ENCODE data around the gene RPTOR.

Gene RPTOR

GRCh38 chr17:80907281-80907680, 362.6 kb downstream of the RPTOR start:
- Mint-ChIP-seq H3K4me1 (peaks cover 48% of the 10 kb centered on the region), H3K27ac (peak overlapping the region; percentile 31), H3K36me3 (peaks cover 56% of the 10 kb centered on the region), H3K27me3 (no peaks in the 10 kb centered on the region), H3K4me3 (no peak overlapping the region), H3K9me3 (peaks cover 3% of the 10 kb centered on the region)
- no peak for ATAC-seq

GRCh38 chr17:80908211-80908610, 363.6 kb downstream of the RPTOR start:
- ATAC-seq: no peak
- H3K36me3 Mint-ChIP-seq: peaks cover 49% of the 10 kb centered on the region
- H3K4me3 Mint-ChIP-seq: no peak overlapping the region
- peaks cover 3% of the 10 kb centered on the region for H3K9me3 Mint-ChIP-seq
- peak overlapping the region; percentile 31 for H3K27ac Mint-ChIP-seq
- H3K4me1 Mint-ChIP-seq: peaks cover 54% of the 10 kb centered on the region
- H3K27me3 Mint-ChIP-seq: no peaks in the 10 kb centered on the region

DNA sequence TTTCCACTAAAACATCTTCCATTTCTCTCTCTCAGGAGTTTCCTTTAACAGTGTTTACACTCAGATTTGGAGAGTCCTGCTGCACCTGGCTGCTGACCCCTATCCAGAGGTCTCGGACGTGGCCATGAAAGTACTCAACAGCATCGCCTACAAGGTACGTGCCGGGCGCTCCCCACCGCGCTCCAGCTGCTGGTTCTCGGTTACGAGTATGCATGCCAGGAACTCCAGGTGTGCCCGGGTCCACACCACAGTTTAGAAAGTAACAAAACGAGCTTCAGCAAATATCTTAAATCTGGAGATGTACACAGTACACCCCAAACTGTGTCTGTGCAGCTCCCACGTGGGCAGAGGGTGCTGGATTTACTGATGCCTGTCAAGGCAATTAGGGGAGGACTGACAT, 364.1 kb downstream of the RPTOR start:
- ATAC-seq: no peak
- no peak overlapping the region for H3K4me3 Mint-ChIP-seq
- peaks cover 53% of the 10 kb centered on the region for H3K36me3 Mint-ChIP-seq
- H3K9me3 Mint-ChIP-seq: peaks cover 3% of the 10 kb centered on the region
- peak overlapping the region; percentile 85 for H3K27ac Mint-ChIP-seq
- peaks cover 58% of the 10 kb centered on the region for H3K4me1 Mint-ChIP-seq
- no peaks in the 10 kb centered on the region for H3K27me3 Mint-ChIP-seq

GRCh38 chr17:80909635-80910034, 365.0 kb downstream of the RPTOR start:
- peak overlapping the region; percentile 85 for H3K27ac Mint-ChIP-seq
- peaks cover 3% of the 10 kb centered on the region for H3K9me3 Mint-ChIP-seq
- peaks cover 65% of the 10 kb centered on the region for H3K4me1 Mint-ChIP-seq
- peak overlapping the region; percentile 84 for H3K4me3 Mint-ChIP-seq
- ATAC-seq: no peak
- H3K27me3 Mint-ChIP-seq: no peaks in the 10 kb centered on the region
- peaks cover 56% of the 10 kb centered on the region for H3K36me3 Mint-ChIP-seq

- Mint-ChIP-seq H3K9me3 (peaks cover 3% of the 10 kb centered on the region), H3K4me3 (peak overlapping the region; percentile 84)
- ATAC-seq: no peak
Observed at GRCh38 chr17:80910043-80910442, 365.4 kb downstream of the RPTOR start.

DNA sequence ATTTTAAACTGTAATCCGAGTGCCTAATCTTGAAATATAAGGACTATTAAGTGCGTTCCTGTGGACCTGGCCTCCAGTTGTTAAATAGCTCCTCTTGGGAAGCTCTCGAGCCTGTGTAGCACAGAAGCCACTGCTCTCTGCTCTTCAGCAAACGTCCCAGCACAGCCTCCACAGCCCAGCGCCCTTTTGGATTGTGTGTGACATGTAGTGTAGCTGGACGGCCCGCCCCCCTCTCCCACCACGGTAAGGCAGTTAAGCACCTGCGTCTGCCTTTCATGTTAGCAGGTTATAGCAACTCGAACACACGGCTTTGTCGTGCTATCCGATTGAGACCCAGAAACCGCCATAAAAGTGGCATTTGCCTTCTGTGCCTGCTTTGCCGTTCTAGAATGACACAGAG, 367.8 kb downstream of the RPTOR start:
- Mint-ChIP-seq H3K36me3 (peaks cover 50% of the 10 kb centered on the region), H3K4me1 (peaks cover 64% of the 10 kb centered on the region), H3K4me3 (no peak overlapping the region), H3K27me3 (no peaks in the 10 kb centered on the region), H3K27ac (peak overlapping the region; percentile 85), H3K9me3 (peaks cover 3% of the 10 kb centered on the region)
- no peak for ATAC-seq

More at GRCh38 chr17:80910043-80910442, 365.4 kb downstream of the RPTOR start:
- Mint-ChIP-seq H3K27me3 (no peaks in the 10 kb centered on the region), H3K36me3 (peaks cover 52% of the 10 kb centered on the region), H3K27ac (peak overlapping the region; percentile 85), H3K4me1 (peaks cover 65% of the 10 kb centered on the region)

GRCh38 chr17:80913928-80914821, 369.5 kb downstream of the RPTOR start:
- H3K27me3 Mint-ChIP-seq: no peaks in the 10 kb centered on the region
- peak overlapping the region; percentile 85 for H3K27ac Mint-ChIP-seq
- peaks cover 51% of the 10 kb centered on the region for H3K4me1 Mint-ChIP-seq
- H3K9me3 Mint-ChIP-seq: peaks cover 3% of the 10 kb centered on the region
- no peak for ATAC-seq
- peaks cover 47% of the 10 kb centered on the region for H3K36me3 Mint-ChIP-seq
- peak overlapping the region; percentile 26 for H3K4me3 Mint-ChIP-seq

GRCh38 chr17:80916246-80916645, 371.6 kb downstream of the RPTOR start:
- no peak overlapping the region for H3K4me3 Mint-ChIP-seq
- H3K9me3 Mint-ChIP-seq: no peaks in the 10 kb centered on the region
- ATAC-seq: no peak
- no peak overlapping the region for H3K27ac Mint-ChIP-seq
- peaks cover 30% of the 10 kb centered on the region for H3K4me1 Mint-ChIP-seq
- peaks cover 34% of the 10 kb centered on the region for H3K36me3 Mint-ChIP-seq
- H3K27me3 Mint-ChIP-seq: no peaks in the 10 kb centered on the region

DNA sequence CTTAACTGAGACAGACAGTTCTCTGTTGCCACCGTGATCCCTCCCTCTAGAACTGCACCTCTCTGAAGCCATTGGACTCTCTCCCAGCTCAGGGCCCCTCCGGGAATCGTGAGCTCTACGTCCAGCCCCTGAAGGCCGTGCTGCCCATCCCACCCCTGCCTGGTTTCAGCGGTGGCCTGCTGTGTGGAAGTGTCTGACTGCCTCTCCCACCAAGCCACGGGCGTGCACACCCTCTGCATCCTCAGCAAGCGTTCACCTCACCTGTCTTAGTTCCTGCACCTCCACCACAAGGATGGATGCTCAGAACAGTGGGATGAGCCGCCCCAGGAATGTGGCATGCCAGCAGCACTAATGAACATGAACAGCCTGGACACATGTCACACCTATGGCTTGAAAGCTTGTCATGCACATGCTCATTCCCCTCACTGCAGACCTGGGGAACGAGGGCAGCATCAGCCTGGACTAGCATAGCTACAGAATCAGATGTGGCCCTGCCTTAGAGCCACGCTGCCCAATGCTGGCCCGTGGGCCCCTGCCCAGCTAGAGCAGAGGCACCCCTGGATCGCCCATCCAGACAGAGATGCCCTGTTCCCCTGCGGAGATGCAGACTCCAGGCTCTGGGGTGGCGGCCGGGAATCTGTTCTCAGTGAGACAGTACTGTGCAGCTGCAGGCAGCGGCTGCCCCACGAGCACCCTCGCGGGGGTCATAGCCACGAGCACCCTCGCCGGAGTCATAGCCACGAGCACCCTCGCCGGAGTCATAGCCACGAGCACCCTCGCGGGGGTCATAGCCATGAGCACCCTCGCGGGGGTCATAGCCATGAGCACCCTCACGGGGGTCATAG, 373.3 kb downstream of the RPTOR start:
- no peaks in the 10 kb centered on the region for H3K27me3 Mint-ChIP-seq
- H3K4me1 Mint-ChIP-seq: peaks cover 13% of the 10 kb centered on the region
- H3K27ac Mint-ChIP-seq: no peak overlapping the region
- ATAC-seq: no peak
- H3K9me3 Mint-ChIP-seq: no peaks in the 10 kb centered on the region
- no peak overlapping the region for H3K4me3 Mint-ChIP-seq
- peaks cover 38% of the 10 kb centered on the region for H3K36me3 Mint-ChIP-seq

GRCh38 chr17:80918731-80919130, 374.1 kb downstream of the RPTOR start:
- Mint-ChIP-seq H3K27me3 (no peaks in the 10 kb centered on the region), H3K36me3 (peaks cover 38% of the 10 kb centered on the region), H3K4me3 (no peak overlapping the region), H3K27ac (no peak overlapping the region), H3K4me1 (peaks cover 8% of the 10 kb centered on the region), H3K9me3 (no peaks in the 10 kb centered on the region)
- ATAC-seq: no peak

- Mint-ChIP-seq H3K4me1 (no peaks in the 10 kb centered on the region), H3K4me3 (no peak overlapping the region), H3K36me3 (peaks cover 32% of the 10 kb centered on the region), H3K9me3 (no peaks in the 10 kb centered on the region), H3K27me3 (no peaks in the 10 kb centered on the region), H3K27ac (no peak overlapping the region)
- no peak for ATAC-seq
Observed at GRCh38 chr17:80919331-80920311, 375.0 kb downstream of the RPTOR start.

- ATAC-seq: no peak
- H3K27ac Mint-ChIP-seq: no peak overlapping the region
- H3K27me3 Mint-ChIP-seq: no peaks in the 10 kb centered on the region
- H3K4me3 Mint-ChIP-seq: no peak overlapping the region
- peaks cover 37% of the 10 kb centered on the region for H3K36me3 Mint-ChIP-seq
- H3K4me1 Mint-ChIP-seq: no peaks in the 10 kb centered on the region
- H3K9me3 Mint-ChIP-seq: no peaks in the 10 kb centered on the region
Observed at GRCh38 chr17:80920441-80920840, 375.8 kb downstream of the RPTOR start.

- no peak for ATAC-seq
- Mint-ChIP-seq H3K4me3 (no peak overlapping the region), H3K27me3 (no peaks in the 10 kb centered on the region), H3K9me3 (no peaks in the 10 kb centered on the region), H3K4me1 (no peaks in the 10 kb centered on the region), H3K36me3 (peaks cover 36% of the 10 kb centered on the region), H3K27ac (no peak overlapping the region)
Observed at GRCh38 chr17:80921159-80921558, 376.5 kb downstream of the RPTOR start.

GRCh38 chr17:80921741-80922579, 377.3 kb downstream of the RPTOR start:
- Mint-ChIP-seq H3K9me3 (no peaks in the 10 kb centered on the region), H3K27me3 (no peaks in the 10 kb centered on the region), H3K4me3 (no peak overlapping the region), H3K36me3 (peaks cover 38% of the 10 kb centered on the region), H3K4me1 (no peaks in the 10 kb centered on the region), H3K27ac (no peak overlapping the region)
- no peak for ATAC-seq

Measured in stimulated activated memory B cell treated with anti-CD40 and anti-IgM and Interleukin-4, amounts not matched to agents 10 μg/mL and 1 μg/mL and 100 μg/mL, for 72 hours (primary cell).